HG03442 (cell line): ENCODE results near the gene NOS1AP.

Experiments used
- ATAC-seq: cut with Tn5 transposase; IDR thresholded peaks from one replicate; pipeline ENCODE4 v1.9.1; 2021; ENCODE audit warnings: mild to moderate bottlenecking, moderate library complexity; ENCODE audit not compliant: unreplicated experiment

NOS1AP gene

GRCh38 chr1:162136760-162137159 is 67.3 kb downstream of the NOS1AP start:
- no peak for ATAC-seq

GRCh38 chr1:162137179-162137960 is 67.9 kb downstream of the NOS1AP start:
- ATAC-seq: no peak

- ATAC-seq: no peak
Measured at GRCh38 chr1:162138112-162138511, 68.6 kb downstream of the NOS1AP start.

- no peak for ATAC-seq
Measured at GRCh38 chr1:162138599-162139181, 69.2 kb downstream of the NOS1AP start.

GRCh38 chr1:162139211-162139610 is 69.7 kb downstream of the NOS1AP start:
- ATAC-seq: no peak

- no peak for ATAC-seq
Measured at GRCh38 chr1:162141281-162142054, 72.0 kb downstream of the NOS1AP start.

- ATAC-seq: no peak
Measured at GRCh38 chr1:162142968-162143367, 73.5 kb downstream of the NOS1AP start.

- no peak for ATAC-seq
Measured at GRCh38 chr1:162144268-162144667, 74.8 kb downstream of the NOS1AP start.

GRCh38 chr1:162144853-162145252 is 75.4 kb downstream of the NOS1AP start:
- ATAC-seq: no peak

- ATAC-seq: no peak
Measured at GRCh38 chr1:162145280-162145965, 75.9 kb downstream of the NOS1AP start.

GRCh38 chr1:162145966-162146696 is 76.6 kb downstream of the NOS1AP start:
- no peak for ATAC-seq

- no peak for ATAC-seq
Measured at GRCh38 chr1:162147760-162148159, 78.3 kb downstream of the NOS1AP start.

- ATAC-seq: no peak
Measured at GRCh38 chr1:162150112-162150511, 80.6 kb downstream of the NOS1AP start.

- ATAC-seq: peak; percentile 67
Measured at GRCh38 chr1:162151900-162152829, 82.7 kb downstream of the NOS1AP start.

GRCh38 chr1:162153374-162153773 is 83.9 kb downstream of the NOS1AP start:
- ATAC-seq: no peak

GRCh38 chr1:162157469-162157868 is 88.0 kb downstream of the NOS1AP start:
- no peak for ATAC-seq

GRCh38 chr1:162158624-162159271 is 89.3 kb downstream of the NOS1AP start:
- no peak for ATAC-seq

- ATAC-seq: no peak
Measured at GRCh38 chr1:162159515-162159914, 90.0 kb downstream of the NOS1AP start.
